Activated CD4-positive, alpha-beta T cell treated with anti-CD3 and anti-CD28 coated beads, Interleukin-2, amount 50 U/mL, for 48 hours (primary cell): ENCODE results near the gene TNFRSF4.
"Not testable (repeated sequence)": the region's sequence is repeated elsewhere in the genome, so short reads cannot be mapped to it uniquely, and the experiment has no call there.

Experiments
- DNase-seq, 2 experiments: peaks; one replicate each; pipeline ENCODE4 v3.0.0-alpha.2; 2020

TNFRSF4 gene

GRCh38 chr1:1213345-1214265 lies at the start of gene TNFRSF4:
TNFRSF4 (minus strand) TSS chr1:1214153; CDS start chr1:1214127, 26 bp downstream.
- peak; percentile 71 to 76 for DNase-seq

GRCh38 chr1:1262758-1263157 lies 48.8 kb upstream of the TNFRSF4 start:
- DNase-seq: no peak

GRCh38 chr1:1262071-1262470 lies 48.1 kb upstream of the TNFRSF4 start:
- DNase-seq: no peak

GRCh38 chr1:1260843-1261560 lies 47.0 kb upstream of the TNFRSF4 start:
- no peak for DNase-seq

GRCh38 chr1:1259951-1260600 lies 46.1 kb upstream of the TNFRSF4 start:
- no peak for DNase-seq

- DNase-seq: no peak
Measured at GRCh38 chr1:1259540-1259939, 45.6 kb upstream of the TNFRSF4 start.

- DNase-seq: no peak
Measured at GRCh38 chr1:1259119-1259488, 45.2 kb upstream of the TNFRSF4 start.

- DNase-seq: no peak
Measured at GRCh38 chr1:1256956-1257871, 43.3 kb upstream of the TNFRSF4 start.

GRCh38 chr1:1255611-1256010 lies 41.7 kb upstream of the TNFRSF4 start:
- no peak for DNase-seq

GRCh38 chr1:1255078-1255477 lies 41.1 kb upstream of the TNFRSF4 start:
- no peak for DNase-seq

GRCh38 chr1:1254667-1254998 lies 40.7 kb upstream of the TNFRSF4 start:
- no peak for DNase-seq

- DNase-seq: no peak
Measured at GRCh38 chr1:1253972-1254666, 40.2 kb upstream of the TNFRSF4 start.

GRCh38 chr1:1253314-1253713 lies 39.4 kb upstream of the TNFRSF4 start:
- no peak for DNase-seq

GRCh38 chr1:1250786-1251284 lies 36.9 kb upstream of the TNFRSF4 start:
- DNase-seq: peak; percentile 58 to 69

- DNase-seq: not testable (repeated sequence)
Measured at GRCh38 chr1:1248009-1248913, 34.3 kb upstream of the TNFRSF4 start.

GRCh38 chr1:1247341-1247913 lies 33.5 kb upstream of the TNFRSF4 start:
- DNase-seq: no peak

GRCh38 chr1:1246577-1247340 lies 32.8 kb upstream of the TNFRSF4 start, which contains the start of gene C1QTNF12:
C1QTNF12 (minus strand) TSS chr1:1246722; CDS start chr1:1246690, 32 bp downstream.
- DNase-seq: no peak

GRCh38 chr1:1245817-1246576 lies 32.0 kb upstream of the TNFRSF4 start:
- no peak for DNase-seq
